PC-3 (cell line): ENCODE measurements around the gene PLEKHN1.
A peak's percentile ranks its signal among the peaks of the same experiment; 100 is the strongest.

ENCODE experiments used
- EZH2 ChIP-seq: fragments of 300-600 bp; sonication (generic); IDR thresholded peaks from one replicate; pipeline ENCODE4 v1.6.1; 2017; ENCODE audit warnings: antibody characterized with exemption, mild to moderate bottlenecking, low read length; ENCODE audit not compliant: unreplicated experiment
- EZH2phosphoT487 ChIP-seq: fragments of 300-600 bp; sonication (generic); IDR thresholded peaks from 2 replicates; pipeline ENCODE4 v1.6.1; 2018; ENCODE audit warnings: mild to moderate bottlenecking, antibody characterized with exemption, low read length, borderline replicate concordance
- TF ChIP-seq, protein P1 (sequence below): fragments of 300-600 bp; sonication (generic); conservative IDR thresholded peaks from 2 replicates; pipeline ENCODE4 v1.5.1; 2017; ENCODE audit warnings: antibody characterized with exemption, low read depth, mild to moderate bottlenecking, low read length

- TF ChIP-seq, protein P1, sequence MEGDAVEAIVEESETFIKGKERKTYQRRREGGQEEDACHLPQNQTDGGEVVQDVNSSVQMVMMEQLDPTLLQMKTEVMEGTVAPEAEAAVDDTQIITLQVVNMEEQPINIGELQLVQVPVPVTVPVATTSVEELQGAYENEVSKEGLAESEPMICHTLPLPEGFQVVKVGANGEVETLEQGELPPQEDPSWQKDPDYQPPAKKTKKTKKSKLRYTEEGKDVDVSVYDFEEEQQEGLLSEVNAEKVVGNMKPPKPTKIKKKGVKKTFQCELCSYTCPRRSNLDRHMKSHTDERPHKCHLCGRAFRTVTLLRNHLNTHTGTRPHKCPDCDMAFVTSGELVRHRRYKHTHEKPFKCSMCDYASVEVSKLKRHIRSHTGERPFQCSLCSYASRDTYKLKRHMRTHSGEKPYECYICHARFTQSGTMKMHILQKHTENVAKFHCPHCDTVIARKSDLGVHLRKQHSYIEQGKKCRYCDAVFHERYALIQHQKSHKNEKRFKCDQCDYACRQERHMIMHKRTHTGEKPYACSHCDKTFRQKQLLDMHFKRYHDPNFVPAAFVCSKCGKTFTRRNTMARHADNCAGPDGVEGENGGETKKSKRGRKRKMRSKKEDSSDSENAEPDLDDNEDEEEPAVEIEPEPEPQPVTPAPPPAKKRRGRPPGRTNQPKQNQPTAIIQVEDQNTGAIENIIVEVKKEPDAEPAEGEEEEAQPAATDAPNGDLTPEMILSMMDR, result peak; percentile 69
- TF ChIP-seq EZH2phosphoT487 (no peak), EZH2 (no peak)
Observed at GRCh38 chr1:975896-976683, 9.8 kb downstream of the PLEKHN1 start.
